Limb (tissue), 2 donors: Measurements from ENCODE around the gene NACC2.
"Not testable (repeated sequence)": the region's sequence is repeated elsewhere in the genome, so short reads cannot be mapped to it uniquely, and the experiment has no call there.

Source experiments
- DNase-seq, 2 donors: peaks; one replicate each; pipeline ENCODE4 v3.0.0-alpha.2; 2016; ENCODE audit errors: extremely low spot score in 2 of 2

NACC2 gene

GRCh38 chr9:136047076-136047774 is 47.9 kb downstream of the NACC2 start:
- no peak for DNase-seq

GRCh38 chr9:136046554-136046920 is 48.6 kb downstream of the NACC2 start:
- no peak for DNase-seq

GRCh38 chr9:136045595-136046553 is 49.2 kb downstream of the NACC2 start:
- peak in 1 of 2 donors; percentile 27 for DNase-seq

GRCh38 chr9:136044971-136045594 is 50.0 kb downstream of the NACC2 start:
- DNase-seq: peak in 1 of 2 donors; percentile 26

GRCh38 chr9:136044207-136044970 is 50.7 kb downstream of the NACC2 start:
- no peak for DNase-seq

- no peak for DNase-seq
Observed at GRCh38 chr9:136043441-136043991, 51.6 kb downstream of the NACC2 start.

- no peak for DNase-seq
Observed at GRCh38 chr9:136042541-136042940, 52.5 kb downstream of the NACC2 start.

- DNase-seq: not testable (repeated sequence)
Observed at GRCh38 chr9:136040848-136041247, 54.2 kb downstream of the NACC2 start.

- DNase-seq: no peak
Observed at GRCh38 chr9:136039488-136039887, 55.6 kb downstream of the NACC2 start.

GRCh38 chr9:136036848-136037247 is 58.2 kb downstream of the NACC2 start:
- no peak for DNase-seq

GRCh38 chr9:136036050-136036449 is 59.0 kb downstream of the NACC2 start:
- DNase-seq: no peak

GRCh38 chr9:136031741-136032730 is 63.1 kb downstream of the NACC2 start:
- DNase-seq: no peak

GRCh38 chr9:136031094-136031493 is 64.0 kb downstream of the NACC2 start:
- DNase-seq: no peak

- DNase-seq: no peak
Observed at GRCh38 chr9:136029556-136029955, 65.5 kb downstream of the NACC2 start.

- DNase-seq: no peak
Observed at GRCh38 chr9:136028760-136029470, 66.2 kb downstream of the NACC2 start.

GRCh38 chr9:136026943-136027289 is 68.2 kb downstream of the NACC2 start:
- not testable (repeated sequence) for DNase-seq

- no peak for DNase-seq
Observed at GRCh38 chr9:136026266-136026942, 68.7 kb downstream of the NACC2 start.

- DNase-seq: no peak
Observed at GRCh38 chr9:136025481-136025880, 69.6 kb downstream of the NACC2 start.
